ENCODE measurements around the gene PRRC1.

GRCh38 chr5:127587246-127587917 is 69.9 kb downstream of the PRRC1 start:
- no peak for TF ChIP-seq EZH2phosphoT487 (IDR thresholded peaks at IDR 0.05; ENCODE audit: unreplicated experiment)
- TF ChIP-seq, protein P1, sequence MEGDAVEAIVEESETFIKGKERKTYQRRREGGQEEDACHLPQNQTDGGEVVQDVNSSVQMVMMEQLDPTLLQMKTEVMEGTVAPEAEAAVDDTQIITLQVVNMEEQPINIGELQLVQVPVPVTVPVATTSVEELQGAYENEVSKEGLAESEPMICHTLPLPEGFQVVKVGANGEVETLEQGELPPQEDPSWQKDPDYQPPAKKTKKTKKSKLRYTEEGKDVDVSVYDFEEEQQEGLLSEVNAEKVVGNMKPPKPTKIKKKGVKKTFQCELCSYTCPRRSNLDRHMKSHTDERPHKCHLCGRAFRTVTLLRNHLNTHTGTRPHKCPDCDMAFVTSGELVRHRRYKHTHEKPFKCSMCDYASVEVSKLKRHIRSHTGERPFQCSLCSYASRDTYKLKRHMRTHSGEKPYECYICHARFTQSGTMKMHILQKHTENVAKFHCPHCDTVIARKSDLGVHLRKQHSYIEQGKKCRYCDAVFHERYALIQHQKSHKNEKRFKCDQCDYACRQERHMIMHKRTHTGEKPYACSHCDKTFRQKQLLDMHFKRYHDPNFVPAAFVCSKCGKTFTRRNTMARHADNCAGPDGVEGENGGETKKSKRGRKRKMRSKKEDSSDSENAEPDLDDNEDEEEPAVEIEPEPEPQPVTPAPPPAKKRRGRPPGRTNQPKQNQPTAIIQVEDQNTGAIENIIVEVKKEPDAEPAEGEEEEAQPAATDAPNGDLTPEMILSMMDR (conservative IDR thresholded peaks at IDR 0.05; ENCODE audit: low read depth in 2 of 2): no peak
- no peak for TF ChIP-seq CREB1 (CRISPR knock-in tag; IDR thresholded peaks at IDR 0.05; ENCODE audit: low read depth)
- no peak for TF ChIP-seq STAT1 (IDR thresholded peaks at IDR 0.05; ENCODE audit: unreplicated experiment)
